ENCODE measurements around the gene FBXL14.

The FBXL14 gene

DNA sequence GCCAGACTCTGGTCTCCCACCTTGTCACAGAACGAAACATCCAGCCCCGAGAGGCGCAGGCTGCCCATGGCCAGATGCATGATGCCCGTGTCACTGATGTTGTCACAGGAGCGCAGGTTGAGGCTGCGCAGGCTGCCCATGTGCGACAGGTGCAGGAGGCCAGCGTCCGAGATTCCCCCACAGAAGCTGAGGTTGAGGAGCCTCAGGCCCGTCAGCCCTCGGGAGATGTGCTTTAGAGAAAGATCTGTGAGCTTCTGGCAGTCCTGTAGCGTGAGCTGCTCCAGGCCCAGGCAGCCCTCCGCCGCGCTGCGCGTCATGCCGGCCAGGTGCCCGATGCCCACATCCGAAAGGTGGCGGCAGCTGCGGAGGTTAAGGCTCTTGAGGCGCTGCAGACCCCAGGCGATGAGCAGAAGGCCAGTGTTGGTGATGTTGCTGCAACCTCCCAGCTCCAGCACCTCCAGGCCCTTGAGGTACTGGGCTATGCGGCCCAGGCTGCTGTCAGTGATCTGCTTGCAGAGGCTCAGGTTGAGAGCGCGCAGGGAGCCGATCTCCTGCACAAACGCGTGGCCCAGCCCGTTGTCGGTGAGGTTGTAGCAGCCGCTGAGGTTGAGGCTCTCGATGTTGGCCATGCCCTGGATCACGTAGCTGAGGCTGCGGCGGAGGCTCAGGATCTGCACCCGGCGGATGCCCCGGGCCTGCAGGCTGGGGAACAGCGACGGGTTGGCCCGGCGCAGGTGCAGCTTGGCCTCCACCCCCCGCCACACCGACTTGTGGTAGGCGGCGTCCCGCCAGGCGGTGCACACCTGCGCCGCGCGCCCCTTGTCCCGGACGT, 991 bp downstream of the FBXL14 start:
- Histone ChIP-seq H3K4me3 (ENCODE audit: low read length) (peak overlapping the region; percentile 46; the same call in 1 of the 2 replicates), H3K27ac (ENCODE audit: low read length) (no peak overlapping the region), H3K36me3 (ENCODE audit: control insufficient read depth, insufficient read depth, low read length) (no peaks in the 10 kb centered on the region), H3K4me1 (ENCODE audit: control insufficient read depth, insufficient read depth, low read length) (peaks cover 11% of the 10 kb centered on the region), H3K27me3 (ENCODE audit: control insufficient read depth, insufficient read depth, low read length) (peaks cover 21% of the 10 kb centered on the region; the same call in 1 of the 2 replicates), H3K9me3 (ENCODE audit: control insufficient read depth, insufficient read depth, low read length) (no peaks in the 10 kb centered on the region)
- DNase-seq (ENCODE audit: low read depth, low spot score) = no peak
- no CpG with 5 or more reads among the region's 56 CpGs for WGBS (ENCODE audit: insufficient coverage, insufficient read length)

DNA sequence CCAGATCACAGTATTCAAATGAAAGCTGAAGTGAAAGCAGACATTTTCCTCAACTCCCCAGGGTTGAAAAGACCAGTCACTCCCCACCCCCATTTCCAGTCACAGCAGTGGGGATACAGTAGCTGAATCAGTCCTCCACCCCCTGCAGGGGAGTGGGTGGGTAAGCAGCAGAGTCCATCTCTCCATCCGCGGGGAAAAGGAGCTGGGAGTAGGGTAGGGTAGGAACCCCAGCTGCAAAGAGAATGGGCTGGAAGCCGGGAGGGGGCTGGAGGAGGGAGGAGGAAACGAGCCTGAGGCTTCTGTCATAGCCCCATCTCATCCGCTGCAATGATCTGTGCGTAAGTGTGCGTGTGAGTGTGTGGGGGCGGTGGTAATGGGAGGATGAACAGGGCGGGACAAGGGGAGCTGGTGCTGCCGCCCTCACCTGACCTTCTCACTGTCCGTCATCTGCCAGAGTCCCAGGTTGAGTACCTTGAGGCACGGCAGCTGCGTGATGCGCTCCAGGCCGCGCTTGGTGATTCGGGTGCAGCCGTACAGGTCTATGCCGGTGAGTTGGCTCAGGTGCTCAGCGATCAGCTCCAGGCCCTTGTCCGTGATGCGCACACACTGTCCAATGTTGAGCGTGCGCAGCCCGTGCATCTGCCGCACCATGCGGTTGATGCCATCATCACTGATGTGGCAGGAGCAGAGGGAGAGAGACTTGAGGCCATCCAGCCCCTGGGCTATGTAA, 1.8 kb downstream of the FBXL14 start:
- no peak for DNase-seq (ENCODE audit: low read depth, low spot score)
- Histone ChIP-seq H3K9me3 (ENCODE audit: control insufficient read depth, insufficient read depth, low read length) (no peaks in the 10 kb centered on the region), H3K36me3 (ENCODE audit: control insufficient read depth, insufficient read depth, low read length) (no peaks in the 10 kb centered on the region), H3K27me3 (ENCODE audit: control insufficient read depth, insufficient read depth, low read length) (peaks cover 22% of the 10 kb centered on the region; the same call in 1 of the 2 replicates), H3K27ac (ENCODE audit: low read length) (no peak overlapping the region), H3K4me3 (ENCODE audit: low read length) (peak overlapping the region; percentile 46; the same call in 1 of the 2 replicates), H3K4me1 (ENCODE audit: control insufficient read depth, insufficient read depth, low read length) (peaks cover 11% of the 10 kb centered on the region)
- no CpG with 5 or more reads among the region's 27 CpGs for WGBS (ENCODE audit: insufficient coverage, insufficient read length)

GRCh38 chr12:1591543-1591942, 2.8 kb downstream of the FBXL14 start:
- Histone ChIP-seq H3K4me1 (ENCODE audit: control insufficient read depth, insufficient read depth, low read length) (peaks cover 11% of the 10 kb centered on the region), H3K27me3 (ENCODE audit: control insufficient read depth, insufficient read depth, low read length) (peaks cover 27% of the 10 kb centered on the region), H3K36me3 (ENCODE audit: control insufficient read depth, insufficient read depth, low read length) (no peaks in the 10 kb centered on the region), H3K9me3 (ENCODE audit: control insufficient read depth, insufficient read depth, low read length) (no peaks in the 10 kb centered on the region), H3K4me3 (ENCODE audit: low read length) (no peak overlapping the region), H3K27ac (ENCODE audit: low read length) (no peak overlapping the region)
- no peak for DNase-seq (ENCODE audit: low read depth, low spot score)
- no CpG with 5 or more reads among the region's 4 CpGs for WGBS (ENCODE audit: insufficient coverage, insufficient read length)

DNA sequence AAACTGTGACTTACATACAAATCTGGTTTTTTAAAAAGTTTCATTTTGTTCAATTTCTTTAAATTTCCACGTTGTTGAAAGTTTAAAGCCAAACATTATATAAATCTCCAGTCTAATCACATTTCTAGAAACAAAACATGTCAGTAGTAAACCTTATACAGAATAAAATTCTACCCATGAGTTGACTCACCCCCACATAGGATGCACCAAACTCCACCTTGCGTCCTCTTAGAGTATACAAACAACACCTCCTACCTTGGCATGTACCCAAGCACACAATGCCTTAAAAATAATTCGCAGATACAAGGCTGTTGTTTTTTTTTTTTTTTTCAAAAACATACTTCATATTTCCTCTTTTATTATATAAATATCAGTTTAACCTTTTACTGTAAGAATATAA, 3.3 kb downstream of the FBXL14 start:
- Histone ChIP-seq H3K27ac (ENCODE audit: low read length) (no peak overlapping the region), H3K36me3 (ENCODE audit: control insufficient read depth, insufficient read depth, low read length) (no peaks in the 10 kb centered on the region), H3K4me3 (ENCODE audit: low read length) (no peak overlapping the region), H3K4me1 (ENCODE audit: control insufficient read depth, insufficient read depth, low read length) (peaks cover 11% of the 10 kb centered on the region), H3K27me3 (ENCODE audit: control insufficient read depth, insufficient read depth, low read length) (peaks cover 29% of the 10 kb centered on the region), H3K9me3 (ENCODE audit: control insufficient read depth, insufficient read depth, low read length) (no peaks in the 10 kb centered on the region)
- DNase-seq (ENCODE audit: low read depth, low spot score) = no peak
- no CpG with 5 or more reads among the region's 3 CpGs for WGBS (ENCODE audit: insufficient coverage, insufficient read length)

DNA sequence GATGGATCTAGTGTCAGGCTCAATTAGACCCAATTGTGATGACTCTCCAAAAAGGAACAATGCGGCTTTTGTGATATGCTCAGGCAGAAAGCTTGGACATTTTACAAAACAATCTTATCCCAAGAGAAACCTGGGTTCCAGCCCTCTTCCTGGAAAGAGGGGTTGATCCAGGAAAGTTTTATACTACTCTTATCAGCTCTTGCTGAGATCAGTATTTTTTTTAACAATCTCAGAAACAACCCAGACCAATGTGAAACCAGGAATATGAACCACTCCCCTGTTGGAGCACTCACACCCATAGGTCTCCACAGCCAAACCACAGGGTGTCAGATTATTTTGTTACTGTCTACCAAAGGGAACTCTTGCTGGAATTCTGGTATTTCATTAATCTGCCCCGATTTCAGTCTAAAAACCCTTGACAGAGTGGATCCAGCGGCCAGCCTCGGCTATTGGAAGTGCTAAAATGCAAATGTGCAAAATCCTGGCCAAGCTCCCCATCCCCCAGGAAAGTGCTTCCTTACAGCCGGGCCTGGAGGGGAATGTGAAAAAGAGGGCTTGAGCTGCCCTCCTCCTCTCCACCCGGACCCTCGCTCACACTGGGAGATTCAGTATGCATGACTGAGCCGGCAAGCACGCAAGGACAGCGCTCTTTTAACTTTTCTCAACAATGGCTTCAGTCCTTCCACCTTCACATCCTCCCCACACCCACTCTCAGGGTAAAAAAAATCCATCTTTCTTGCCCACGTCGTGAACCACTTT, 4.0 kb downstream of the FBXL14 start:
- H3K9me3 ChIP-seq (ENCODE audit: control insufficient read depth, insufficient read depth, low read length) = no peaks in the 10 kb centered on the region
- H3K27ac ChIP-seq (ENCODE audit: low read length) = no peak overlapping the region
- H3K4me1 ChIP-seq (ENCODE audit: control insufficient read depth, insufficient read depth, low read length) = peaks cover 11% of the 10 kb centered on the region
- H3K36me3 ChIP-seq (ENCODE audit: control insufficient read depth, insufficient read depth, low read length) = no peaks in the 10 kb centered on the region
- H3K4me3 ChIP-seq (ENCODE audit: low read length) = no peak overlapping the region
- no CpG with 5 or more reads among the region's 12 CpGs for WGBS (ENCODE audit: insufficient coverage, insufficient read length)
- DNase-seq (ENCODE audit: low read depth, low spot score) = no peak
- H3K27me3 ChIP-seq (ENCODE audit: control insufficient read depth, insufficient read depth, low read length) = peaks cover 25% of the 10 kb centered on the region

- no peak overlapping the region for H3K27ac ChIP-seq (ENCODE audit: low read length)
- no peak overlapping the region for H3K4me3 ChIP-seq (ENCODE audit: low read length)
- no CpG with 5 or more reads among the region's 3 CpGs for WGBS (ENCODE audit: insufficient coverage, insufficient read length)
Observed at GRCh38 chr12:1588575-1588947, 5.8 kb downstream of the FBXL14 start.

DNA sequence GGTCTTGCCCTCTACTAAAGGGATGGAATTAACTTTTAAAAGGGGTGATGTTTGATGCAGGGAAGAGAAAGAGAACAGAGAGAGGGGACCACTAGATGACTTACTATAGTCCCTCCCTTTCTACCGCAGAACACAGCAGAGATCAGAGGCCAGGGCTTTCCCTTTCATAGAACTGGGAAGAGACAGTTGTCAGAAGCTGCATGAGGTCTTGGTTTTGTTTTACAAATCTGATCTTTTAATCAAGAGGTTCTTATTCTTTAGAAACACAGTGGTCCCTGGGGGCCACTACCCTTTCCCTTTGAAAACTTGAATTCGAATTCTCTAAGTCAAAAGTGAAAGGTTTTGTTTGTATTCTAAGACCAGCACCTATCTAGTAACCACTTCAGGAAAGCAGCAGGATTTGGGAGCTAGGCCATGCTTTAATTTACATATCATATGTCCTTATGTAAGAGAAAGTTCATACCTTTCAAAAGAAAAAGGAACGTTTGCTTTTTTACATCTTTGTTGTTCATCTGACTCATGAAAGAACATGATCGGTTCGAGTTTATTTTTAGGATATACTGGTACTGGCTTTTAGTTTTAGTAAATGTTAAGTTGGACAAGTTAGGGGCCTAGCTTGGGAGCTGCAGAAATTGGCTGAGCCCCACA, 6.3 kb downstream of the FBXL14 start:
- Histone ChIP-seq H3K36me3 (ENCODE audit: control insufficient read depth, insufficient read depth, low read length) (no peaks in the 10 kb centered on the region), H3K4me1 (ENCODE audit: control insufficient read depth, insufficient read depth, low read length) (peaks cover 8% of the 10 kb centered on the region), H3K4me3 (ENCODE audit: low read length) (no peak overlapping the region), H3K9me3 (ENCODE audit: control insufficient read depth, insufficient read depth, low read length) (no peaks in the 10 kb centered on the region), H3K27ac (ENCODE audit: low read length) (no peak overlapping the region), H3K27me3 (ENCODE audit: control insufficient read depth, insufficient read depth, low read length) (peaks cover 28% of the 10 kb centered on the region)
- DNase-seq (ENCODE audit: low read depth, low spot score) = no peak
- WGBS (ENCODE audit: insufficient coverage, insufficient read length) = no CpG with 5 or more reads among the region's 5 CpGs

More at GRCh38 chr12:1588575-1588947, 5.8 kb downstream of the FBXL14 start:
- Histone ChIP-seq H3K36me3 (ENCODE audit: control insufficient read depth, insufficient read depth, low read length) (no peaks in the 10 kb centered on the region), H3K9me3 (ENCODE audit: control insufficient read depth, insufficient read depth, low read length) (no peaks in the 10 kb centered on the region), H3K27me3 (ENCODE audit: control insufficient read depth, insufficient read depth, low read length) (peaks cover 30% of the 10 kb centered on the region), H3K4me1 (ENCODE audit: control insufficient read depth, insufficient read depth, low read length) (peaks cover 11% of the 10 kb centered on the region)
- DNase-seq (ENCODE audit: low read depth, low spot score) = no peak

DNA sequence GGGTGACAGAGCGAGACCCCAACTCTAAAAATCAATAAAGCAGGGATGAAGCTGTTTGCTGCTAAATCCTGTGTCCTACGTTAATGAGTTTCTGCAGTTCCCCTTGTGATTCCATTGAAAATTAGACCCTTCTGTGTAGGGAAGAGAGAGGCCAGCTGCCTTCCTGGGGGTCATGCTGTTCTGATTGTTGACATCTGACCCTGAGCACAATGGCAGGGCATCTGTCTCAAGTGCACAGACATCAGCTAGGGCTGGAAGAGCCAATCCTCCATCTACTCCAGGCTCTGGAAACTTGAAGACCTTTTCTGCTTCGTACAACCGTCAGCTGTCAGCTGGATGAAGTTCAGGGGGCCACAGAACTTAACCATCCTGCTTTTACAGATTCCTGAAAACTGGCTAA, 10.1 kb downstream of the FBXL14 start:
- no peaks in the 10 kb centered on the region for H3K9me3 ChIP-seq (ENCODE audit: control insufficient read depth, insufficient read depth, low read length)
- WGBS (ENCODE audit: insufficient coverage, insufficient read length) = no CpG with 5 or more reads among the region's 4 CpGs
- peaks cover 2% of the 10 kb centered on the region; the same call in 1 of the 2 replicates for H3K4me1 ChIP-seq (ENCODE audit: control insufficient read depth, insufficient read depth, low read length)
- no peak overlapping the region for H3K27ac ChIP-seq (ENCODE audit: low read length)
- DNase-seq (ENCODE audit: low read depth, low spot score) = no peak
- H3K36me3 ChIP-seq (ENCODE audit: control insufficient read depth, insufficient read depth, low read length) = no peaks in the 10 kb centered on the region
- H3K4me3 ChIP-seq (ENCODE audit: low read length) = no peak overlapping the region
- H3K27me3 ChIP-seq (ENCODE audit: control insufficient read depth, insufficient read depth, low read length) = peaks cover 17% of the 10 kb centered on the region

DNA sequence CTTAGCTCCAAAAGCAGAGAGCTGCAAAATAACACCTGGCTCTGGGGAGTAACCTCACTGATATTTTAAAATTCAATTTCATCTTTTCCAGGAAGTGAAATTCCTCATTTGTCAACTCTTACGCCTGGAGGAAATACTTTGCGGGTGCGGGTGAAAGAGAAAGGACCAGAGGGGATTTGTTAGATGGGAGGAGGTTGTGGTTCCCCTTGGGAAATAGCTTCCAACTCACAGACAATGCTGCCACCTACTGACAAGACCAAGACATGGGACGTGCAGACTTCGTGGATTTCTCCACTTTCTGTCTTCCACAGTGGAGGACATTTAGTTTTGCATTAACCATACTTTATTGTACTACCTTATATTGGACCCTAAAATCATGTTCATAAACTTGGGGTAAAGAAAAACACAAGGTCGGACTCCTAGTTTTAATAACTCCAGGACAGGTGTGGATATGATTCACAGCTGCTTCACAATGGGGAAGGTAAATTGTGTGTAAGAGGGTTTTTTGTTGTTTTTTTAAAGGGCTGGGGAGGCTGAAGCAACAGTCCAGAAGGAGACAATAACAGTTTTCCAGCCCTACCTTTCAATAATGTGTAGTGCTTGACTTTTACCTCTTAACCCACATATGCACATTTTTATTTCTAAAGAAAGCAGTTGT, 10.8 kb downstream of the FBXL14 start:
- Histone ChIP-seq H3K27ac (ENCODE audit: low read length) (no peak overlapping the region), H3K4me1 (ENCODE audit: control insufficient read depth, insufficient read depth, low read length) (no peaks in the 10 kb centered on the region), H3K27me3 (ENCODE audit: control insufficient read depth, insufficient read depth, low read length) (peaks cover 14% of the 10 kb centered on the region), H3K4me3 (ENCODE audit: low read length) (no peak overlapping the region), H3K9me3 (ENCODE audit: control insufficient read depth, insufficient read depth, low read length) (no peaks in the 10 kb centered on the region), H3K36me3 (ENCODE audit: control insufficient read depth, insufficient read depth, low read length) (no peaks in the 10 kb centered on the region)
- WGBS (ENCODE audit: insufficient coverage, insufficient read length) = no CpG with 5 or more reads among the region's 6 CpGs
- no peak for DNase-seq (ENCODE audit: low read depth, low spot score)
